A673 (cell line): ENCODE results near the gene GLIS2.

Source experiments
- CTCF ChIP-seq: fragments of 300-800, 200-600 bp; sonication (generic); conservative IDR thresholded peaks from 2 replicates; pipeline ENCODE4 v1.5.1; 2017; ENCODE audit warnings: low read depth, mild to moderate bottlenecking, antibody characterized with exemption, low read length, moderate library complexity, mixed read lengths
- EZH2 ChIP-seq: fragments of 200-600 bp; sonication (generic); IDR thresholded peaks from 2 replicates; pipeline ENCODE4 v1.6.1; 2017; ENCODE audit warnings: borderline replicate concordance, low read depth, mild to moderate bottlenecking, mixed read lengths, antibody characterized with exemption, low read length; ENCODE audit not compliant: poor library complexity, severe bottlenecking

GRCh38 chr16:4288148-4288921 is 27.5 kb upstream of the GLIS2 start:
- peak; percentile 98 for TF ChIP-seq CTCF
- no peak for TF ChIP-seq EZH2
